HG03432 (cell line): ENCODE data around the gene USP17L11.
"Not testable (repeated sequence)": the region's sequence is repeated elsewhere in the genome, so short reads cannot be mapped to it uniquely, and the experiment has no call there.

ENCODE experiments used
- ATAC-seq: cut with Tn5 transposase; IDR thresholded peaks from one replicate; pipeline ENCODE4 v1.9.1; 2021; ENCODE audit warnings: mild to moderate bottlenecking, moderate library complexity; ENCODE audit not compliant: unreplicated experiment

The USP17L11 gene, protein sequence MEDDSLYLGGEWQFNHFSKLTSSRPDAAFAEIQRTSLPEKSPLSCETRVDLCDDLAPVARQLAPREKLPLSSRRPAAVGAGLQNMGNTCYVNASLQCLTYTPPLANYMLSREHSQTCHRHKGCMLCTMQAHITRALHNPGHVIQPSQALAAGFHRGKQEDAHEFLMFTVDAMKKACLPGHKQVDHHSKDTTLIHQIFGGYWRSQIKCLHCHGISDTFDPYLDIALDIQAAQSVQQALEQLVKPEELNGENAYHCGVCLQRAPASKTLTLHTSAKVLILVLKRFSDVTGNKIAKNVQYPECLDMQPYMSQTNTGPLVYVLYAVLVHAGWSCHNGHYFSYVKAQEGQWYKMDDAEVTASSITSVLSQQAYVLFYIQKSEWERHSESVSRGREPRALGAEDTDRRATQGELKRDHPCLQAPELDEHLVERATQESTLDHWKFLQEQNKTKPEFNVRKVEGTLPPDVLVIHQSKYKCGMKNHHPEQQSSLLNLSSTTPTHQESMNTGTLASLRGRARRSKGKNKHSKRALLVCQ

DNA sequence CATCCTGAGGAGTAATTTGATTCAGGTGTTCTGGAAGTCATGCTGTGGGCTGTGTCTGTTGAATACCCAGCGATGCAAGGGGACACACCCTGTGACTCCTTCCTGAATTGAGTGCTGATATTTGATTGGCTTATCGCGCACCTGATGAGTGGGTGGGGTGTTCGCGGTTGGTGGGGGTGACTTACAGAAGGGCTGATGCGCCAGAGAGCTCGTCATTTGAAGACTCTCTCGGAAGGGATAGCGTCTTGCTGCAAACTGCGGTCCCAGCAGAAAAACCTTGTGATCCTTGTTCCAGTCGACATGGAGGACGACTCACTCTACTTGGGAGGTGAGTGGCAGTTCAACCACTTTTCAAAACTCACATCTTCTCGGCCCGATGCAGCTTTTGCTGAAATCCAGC lies at the start of gene USP17L11:
USP17L11 (plus strand) TSS at position 301 of the 400 bp plus-strand sequence; CDS start at position 301, 0 bp downstream.
- ATAC-seq: not testable (repeated sequence)

DNA sequence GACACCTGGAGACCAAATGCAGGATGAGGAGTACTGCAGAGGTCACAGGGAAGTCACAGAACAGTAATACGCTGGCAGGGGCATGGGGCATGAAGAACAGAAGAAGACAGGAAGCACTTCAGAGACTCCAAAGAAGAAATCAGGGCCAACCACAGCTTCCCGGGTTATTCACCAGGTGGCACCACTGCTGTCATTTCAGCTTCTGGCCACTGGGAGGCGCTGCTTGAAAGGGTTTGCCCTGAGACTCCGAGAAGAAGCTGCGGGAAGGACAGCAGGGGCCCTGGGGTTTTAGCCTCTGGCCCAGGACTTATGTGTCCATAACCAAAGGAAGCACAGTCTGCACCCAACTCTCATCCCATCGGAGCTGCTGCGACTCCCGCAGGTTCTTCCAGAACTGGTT lies 49.2 kb upstream of the USP17L11 start:
- not testable (repeated sequence) for ATAC-seq

DNA sequence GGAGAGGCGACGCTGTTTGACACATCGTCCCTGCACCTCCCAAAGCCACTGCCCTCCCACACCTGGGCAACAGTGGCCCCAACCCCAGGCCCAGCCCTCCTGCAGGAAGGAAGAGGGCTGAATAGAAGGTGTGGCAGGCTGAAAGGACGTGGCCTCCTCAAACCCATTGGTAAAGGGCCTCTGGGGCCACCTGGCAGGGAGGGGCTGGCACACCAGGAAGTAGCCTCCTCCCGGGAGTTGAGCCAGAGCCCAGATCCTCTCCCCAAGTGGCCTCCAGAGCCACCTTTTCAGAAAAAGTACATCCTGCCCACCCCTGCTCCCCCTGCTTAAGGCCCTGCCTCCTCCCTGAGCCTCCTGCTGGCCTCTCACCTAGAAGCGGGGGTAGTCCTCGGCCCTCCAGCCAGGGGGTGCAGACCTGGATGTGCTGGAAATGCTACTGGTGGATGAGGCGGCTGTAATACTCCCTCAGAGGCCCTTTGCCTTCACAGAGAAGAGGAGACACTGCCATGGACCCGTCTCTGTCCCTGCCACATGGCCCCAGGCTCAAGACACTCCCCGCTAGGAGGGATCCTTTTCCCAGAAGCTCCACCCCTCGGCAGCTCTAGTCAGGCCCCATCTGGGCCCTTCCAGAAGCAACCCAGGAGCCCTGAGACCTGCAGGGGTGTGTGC lies 45.3 kb upstream of the USP17L11 start, which contains the start of gene FAM90A26:
FAM90A26 (plus strand) TSS at position 619 of the 669 bp plus-strand sequence. CDS start 2,764 bp downstream, outside the sequence.
- not testable (repeated sequence) for ATAC-seq

DNA sequence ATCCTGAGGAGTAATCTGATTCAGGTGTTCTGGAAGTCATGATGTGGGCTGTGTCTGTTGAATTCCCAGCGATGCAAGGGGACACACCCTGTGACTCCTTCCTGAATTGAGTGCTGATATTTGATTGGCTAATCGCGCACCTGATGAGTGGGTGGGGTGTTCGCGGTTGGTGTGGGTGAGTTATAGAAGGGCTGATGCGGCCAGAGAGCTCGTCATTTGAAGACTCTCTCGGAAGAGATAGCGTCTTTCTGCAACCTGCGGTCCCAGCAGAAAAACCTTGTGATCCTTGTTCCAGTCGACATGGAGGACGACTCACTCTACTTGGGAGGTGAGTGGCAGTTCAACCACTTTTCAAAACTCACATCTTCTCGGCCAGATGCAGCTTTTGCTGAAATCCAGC lies 4.8 kb upstream of the USP17L11 start, which contains the start of gene USP17L10:
USP17L10 (plus strand) TSS at position 301 of the 400 bp plus-strand sequence; CDS start at position 301, 0 bp downstream.
- ATAC-seq: not testable (repeated sequence)

DNA sequence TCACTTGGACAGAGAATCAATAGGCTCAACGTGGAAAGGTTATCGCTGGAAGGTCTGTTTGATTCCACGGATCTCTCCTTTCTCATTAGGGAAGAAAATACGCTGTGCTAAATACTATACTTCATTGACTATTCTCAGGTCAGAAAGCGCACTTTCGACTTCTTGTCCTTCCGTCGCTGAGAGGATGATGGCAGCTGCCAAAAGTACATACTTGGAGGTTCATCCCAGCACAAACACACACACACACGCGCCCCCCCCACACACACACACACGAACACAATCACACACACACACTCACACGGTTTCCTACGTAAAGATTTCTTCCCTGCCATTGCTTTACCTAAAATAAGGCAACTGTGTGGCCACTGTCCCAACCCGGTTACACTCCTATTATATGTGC lies 504 bp upstream of the USP17L11 start:
- ATAC-seq: not testable (repeated sequence)

DNA sequence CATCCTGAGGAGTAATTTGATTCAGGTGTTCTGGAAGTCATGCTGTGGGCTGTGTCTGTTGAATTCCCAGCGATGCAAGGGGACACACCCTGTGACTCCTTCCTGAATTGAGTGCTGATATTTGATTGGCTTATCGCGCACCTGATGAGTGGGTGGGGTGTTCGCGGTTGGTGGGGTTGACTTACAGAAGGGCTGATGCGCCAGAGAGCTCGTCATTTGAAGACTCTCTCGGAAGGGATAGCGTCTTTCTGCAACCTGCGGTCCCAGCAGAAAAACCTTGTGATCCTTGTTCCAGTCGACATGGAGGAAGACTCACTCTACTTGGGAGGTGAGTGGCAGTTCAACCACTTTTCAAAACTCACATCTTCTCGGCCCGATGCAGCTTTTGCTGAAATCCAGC lies 4.6 kb downstream of the USP17L11 start, which contains the start of gene USP17L12:
USP17L12 (plus strand) TSS at position 301 of the 400 bp plus-strand sequence; CDS start at position 301, 0 bp downstream.
- ATAC-seq: not testable (repeated sequence)

DNA sequence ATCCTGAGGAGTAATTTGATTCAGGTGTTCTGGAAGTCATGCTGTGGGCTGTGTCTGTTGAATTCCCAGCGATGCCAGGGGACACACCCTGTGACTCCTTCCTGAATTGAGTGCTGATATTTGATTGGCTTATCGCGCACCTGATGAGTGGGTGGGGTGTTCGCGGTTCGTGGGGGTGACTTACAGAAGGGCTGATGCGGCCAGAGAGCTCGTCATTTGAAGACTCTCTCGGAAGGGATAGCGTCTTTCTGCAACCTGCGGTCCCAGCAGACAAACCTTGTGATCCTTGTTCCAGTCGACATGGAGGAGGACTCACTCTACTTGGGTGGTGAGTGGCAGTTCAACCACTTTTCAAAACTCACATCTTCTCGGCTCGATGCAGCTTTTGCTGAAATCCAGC lies 9.4 kb downstream of the USP17L11 start, which contains the start of gene USP17L13:
USP17L13 (plus strand) TSS at position 301 of the 400 bp plus-strand sequence; CDS start at position 301, 0 bp downstream.
- not testable (repeated sequence) for ATAC-seq

DNA sequence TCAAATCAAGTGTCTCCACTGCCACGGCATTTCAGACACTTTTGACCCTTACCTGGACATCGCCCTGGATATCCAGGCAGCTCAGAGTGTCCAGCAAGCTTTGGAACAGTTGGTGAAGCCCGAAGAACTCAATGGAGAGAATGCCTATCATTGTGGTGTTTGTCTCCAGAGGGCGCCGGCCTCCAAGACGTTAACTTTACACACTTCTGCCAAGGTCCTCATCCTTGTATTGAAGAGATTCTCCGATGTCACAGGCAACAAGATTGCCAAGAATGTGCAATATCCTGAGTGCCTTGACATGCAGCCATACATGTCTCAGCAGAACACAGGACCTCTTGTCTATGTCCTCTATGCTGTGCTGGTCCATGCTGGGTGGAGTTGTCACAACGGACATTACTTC lies 15.0 kb downstream of the USP17L11 start:
- not testable (repeated sequence) for ATAC-seq

DNA sequence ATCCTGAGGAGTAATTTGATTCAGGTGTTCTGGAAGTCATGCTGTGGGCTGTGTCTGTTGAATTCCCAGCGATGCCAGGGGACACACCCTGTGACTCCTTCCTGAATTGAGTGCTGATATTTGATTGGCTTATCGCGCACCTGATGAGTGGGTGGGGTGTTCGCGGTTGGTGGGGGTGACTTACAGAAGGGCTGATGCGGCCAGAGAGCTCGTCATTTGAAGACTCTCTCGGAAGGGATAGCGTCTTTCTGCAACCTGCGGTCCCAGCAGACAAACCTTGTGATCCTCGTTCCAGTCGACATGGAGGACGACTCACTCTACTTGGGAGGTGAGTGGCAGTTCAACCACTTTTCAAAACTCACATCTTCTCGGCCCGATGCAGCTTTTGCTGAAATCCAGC lies 18.9 kb downstream of the USP17L11 start, which contains the start of gene USP17L15:
USP17L15 (plus strand) TSS at position 301 of the 400 bp plus-strand sequence; CDS start at position 301, 0 bp downstream.
- ATAC-seq: not testable (repeated sequence)

DNA sequence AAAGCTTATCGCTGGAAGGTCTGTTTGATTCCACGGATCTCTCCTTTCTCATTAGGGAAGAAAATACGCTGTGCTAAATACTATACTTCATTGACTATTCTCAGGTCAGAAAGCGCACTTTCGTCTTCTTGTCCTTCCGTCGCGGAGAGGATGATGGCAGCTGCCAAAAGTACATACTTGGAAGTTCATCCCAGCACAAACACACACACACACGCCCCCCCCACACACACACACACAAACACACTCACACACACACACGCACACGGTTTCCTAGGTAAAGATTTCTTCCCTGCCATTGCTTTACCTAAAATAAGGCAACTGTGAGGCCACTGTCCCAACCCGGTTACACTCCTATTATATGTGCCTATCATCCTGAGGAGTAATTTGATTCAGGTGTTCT lies 23.3 kb downstream of the USP17L11 start:
- ATAC-seq: not testable (repeated sequence)

DNA sequence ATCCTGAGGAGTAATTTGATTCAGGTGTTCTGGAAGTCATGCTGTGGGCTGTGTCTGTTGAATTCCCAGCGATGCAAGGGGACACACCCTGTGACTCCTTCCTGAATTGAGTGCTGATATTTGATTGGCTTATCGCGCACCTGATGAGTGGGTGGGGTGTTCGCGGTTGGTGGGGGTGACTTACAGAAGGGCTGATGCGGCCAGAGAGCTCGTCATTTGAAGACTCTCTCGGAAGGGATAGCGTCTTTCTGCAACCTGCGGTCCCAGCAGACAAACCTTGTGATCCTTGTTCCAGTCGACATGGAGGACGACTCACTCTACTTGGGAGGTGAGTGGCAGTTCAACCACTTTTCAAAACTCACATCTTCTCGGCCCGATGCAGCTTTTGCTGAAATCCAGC lies 28.4 kb downstream of the USP17L11 start, which contains the start of gene USP17L17:
USP17L17 (plus strand) TSS at position 301 of the 400 bp plus-strand sequence; CDS start at position 301, 0 bp downstream.
- not testable (repeated sequence) for ATAC-seq

DNA sequence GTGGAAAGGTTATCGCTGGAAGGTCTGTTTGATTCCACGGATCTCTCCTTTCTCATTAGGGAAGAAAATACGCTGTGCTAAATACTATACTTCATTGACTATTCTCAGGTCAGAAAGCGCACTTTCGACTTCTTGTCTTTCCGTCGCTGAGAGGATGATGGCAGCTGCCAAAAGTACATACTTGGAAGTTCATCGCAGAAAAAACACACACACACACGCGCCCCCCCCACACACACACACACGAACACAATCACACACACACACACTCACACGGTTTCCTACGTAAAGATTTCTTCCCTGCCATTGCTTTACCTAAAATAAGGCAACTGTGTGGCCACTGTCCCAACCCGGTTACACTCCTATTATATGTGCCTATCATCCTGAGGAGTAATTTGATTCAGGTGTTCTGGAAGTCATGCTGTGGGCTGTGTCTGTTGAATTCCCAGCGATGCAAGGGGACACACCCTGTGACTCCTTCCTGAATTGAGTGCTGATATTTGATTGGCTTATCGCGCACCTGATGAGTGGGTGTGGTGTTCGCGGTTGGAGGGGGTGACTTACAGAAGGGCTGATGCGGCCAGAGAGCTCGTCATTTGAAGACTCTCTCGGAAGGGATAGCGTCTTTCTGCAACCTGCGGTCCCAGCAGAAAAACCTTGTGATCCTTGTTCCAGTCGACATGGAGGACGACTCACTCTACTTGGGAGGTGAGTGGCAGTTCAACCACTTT lies 32.9 kb downstream of the USP17L11 start, which contains the start of gene USP17L18:
USP17L18 (plus strand) TSS at position 678 of the 728 bp plus-strand sequence; CDS start at position 678, 0 bp downstream.
- not testable (repeated sequence) for ATAC-seq

DNA sequence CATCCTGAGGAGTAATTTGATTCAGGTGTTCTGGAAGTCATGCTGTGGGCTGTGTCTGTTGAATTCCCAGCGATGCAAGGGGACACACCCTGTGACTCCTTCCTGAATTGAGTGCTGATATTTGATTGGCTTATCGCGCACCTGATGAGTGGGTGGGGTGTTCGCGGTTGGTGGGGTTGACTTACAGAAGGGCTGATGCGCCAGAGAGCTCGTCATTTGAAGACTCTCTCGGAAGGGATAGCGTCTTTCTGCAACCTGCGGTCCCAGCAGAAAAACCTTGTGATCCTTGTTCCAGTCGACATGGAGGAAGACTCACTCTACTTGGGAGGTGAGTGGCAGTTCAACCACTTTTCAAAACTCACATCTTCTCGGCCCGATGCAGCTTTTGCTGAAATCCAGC lies 37.9 kb downstream of the USP17L11 start, which contains the start of gene USP17L19:
USP17L19 (plus strand) TSS at position 301 of the 400 bp plus-strand sequence; CDS start at position 301, 0 bp downstream.
- ATAC-seq: not testable (repeated sequence)

DNA sequence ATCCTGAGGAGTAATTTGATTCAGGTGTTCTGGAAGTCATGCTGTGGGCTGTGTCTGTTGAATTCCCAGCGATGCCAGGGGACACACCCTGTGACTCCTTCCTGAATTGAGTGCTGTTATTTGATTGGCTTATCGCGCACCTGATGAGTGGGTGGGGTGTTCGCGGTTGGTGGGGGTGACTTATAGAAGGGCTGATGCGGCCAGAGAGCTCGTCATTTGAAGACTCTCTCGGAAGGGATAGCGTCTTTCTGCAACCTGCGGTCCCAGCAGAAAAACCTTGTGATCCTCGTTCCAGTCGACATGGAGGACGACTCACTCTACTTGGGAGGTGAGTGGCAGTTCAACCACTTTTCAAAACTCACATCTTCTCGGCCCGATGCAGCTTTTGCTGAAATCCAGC lies 42.6 kb downstream of the USP17L11 start, which contains the start of gene USP17L20:
USP17L20 (plus strand) TSS at position 301 of the 400 bp plus-strand sequence; CDS start at position 301, 0 bp downstream.
- ATAC-seq: not testable (repeated sequence)

DNA sequence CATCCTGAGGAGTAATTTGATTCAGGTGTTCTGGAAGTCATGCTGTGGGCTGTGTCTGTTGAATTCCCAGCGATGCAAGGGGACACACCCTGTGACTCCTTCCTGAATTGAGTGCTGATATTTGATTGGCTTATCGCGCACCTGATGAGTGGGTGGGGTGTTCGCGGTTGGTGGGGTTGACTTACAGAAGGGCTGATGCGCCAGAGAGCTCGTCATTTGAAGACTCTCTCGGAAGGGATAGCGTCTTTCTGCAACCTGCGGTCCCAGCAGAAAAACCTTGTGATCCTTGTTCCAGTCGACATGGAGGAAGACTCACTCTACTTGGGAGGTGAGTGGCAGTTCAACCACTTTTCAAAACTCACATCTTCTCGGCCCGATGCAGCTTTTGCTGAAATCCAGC lies 47.4 kb downstream of the USP17L11 start, which contains the start of gene USP17L21:
USP17L21 (plus strand) TSS at position 301 of the 400 bp plus-strand sequence; CDS start at position 301, 0 bp downstream.
- not testable (repeated sequence) for ATAC-seq
